OCI-M2 (cell line): ENCODE measurements around the gene PVALEF.

Source experiments
- DNase-seq: peaks from one replicate; lab custom pipeline; 2025; ENCODE audit not compliant: unreplicated experiment; lab: John Stamatoyannopoulos, UW

PVALEF gene

GRCh38 chr17:81161536-81161935 lies 3.8 kb upstream of the PVALEF start:
- DNase-seq, result no peak

DNA sequence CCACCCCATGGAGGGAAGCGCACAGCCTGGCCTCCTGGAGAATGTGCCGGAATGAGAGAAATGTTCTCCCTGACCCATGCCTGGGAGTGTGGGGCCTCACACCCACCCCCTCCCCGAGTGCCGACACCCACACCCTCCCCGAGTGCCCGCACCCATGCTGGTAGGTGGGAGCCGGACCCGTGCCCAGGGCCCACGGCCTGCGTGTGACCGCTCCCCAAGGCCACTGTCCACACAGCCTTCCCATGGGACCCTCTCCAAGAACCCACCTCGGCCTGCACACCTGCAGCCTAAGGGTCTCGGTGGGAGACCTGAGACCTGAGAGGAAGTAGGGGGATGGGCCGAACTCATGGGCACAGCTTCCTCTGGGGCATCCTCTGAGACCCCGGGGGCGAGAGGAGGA lies 3.3 kb upstream of the PVALEF start:
- DNase-seq, result no peak

DNA sequence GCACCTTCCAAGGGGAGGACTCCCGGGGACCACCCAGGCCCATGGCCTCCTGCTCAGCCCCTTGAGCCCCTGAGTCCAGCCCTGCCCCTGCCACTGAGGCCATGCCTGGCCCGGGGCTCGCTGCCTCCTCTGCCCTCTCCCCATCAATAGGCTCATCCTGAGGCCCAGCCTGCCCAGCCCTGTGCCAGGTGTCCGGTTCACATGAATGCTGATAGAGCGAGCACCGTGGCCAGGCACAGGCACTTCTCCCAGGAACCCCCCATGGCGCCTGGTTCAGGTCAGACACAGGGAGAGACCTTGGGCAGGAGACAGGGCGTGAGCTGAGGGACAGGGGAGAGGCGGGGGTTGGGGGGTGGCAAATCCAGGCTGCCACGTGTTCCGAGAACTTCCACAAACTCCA lies 2.8 kb upstream of the PVALEF start:
- DNase-seq, result no peak

DNA sequence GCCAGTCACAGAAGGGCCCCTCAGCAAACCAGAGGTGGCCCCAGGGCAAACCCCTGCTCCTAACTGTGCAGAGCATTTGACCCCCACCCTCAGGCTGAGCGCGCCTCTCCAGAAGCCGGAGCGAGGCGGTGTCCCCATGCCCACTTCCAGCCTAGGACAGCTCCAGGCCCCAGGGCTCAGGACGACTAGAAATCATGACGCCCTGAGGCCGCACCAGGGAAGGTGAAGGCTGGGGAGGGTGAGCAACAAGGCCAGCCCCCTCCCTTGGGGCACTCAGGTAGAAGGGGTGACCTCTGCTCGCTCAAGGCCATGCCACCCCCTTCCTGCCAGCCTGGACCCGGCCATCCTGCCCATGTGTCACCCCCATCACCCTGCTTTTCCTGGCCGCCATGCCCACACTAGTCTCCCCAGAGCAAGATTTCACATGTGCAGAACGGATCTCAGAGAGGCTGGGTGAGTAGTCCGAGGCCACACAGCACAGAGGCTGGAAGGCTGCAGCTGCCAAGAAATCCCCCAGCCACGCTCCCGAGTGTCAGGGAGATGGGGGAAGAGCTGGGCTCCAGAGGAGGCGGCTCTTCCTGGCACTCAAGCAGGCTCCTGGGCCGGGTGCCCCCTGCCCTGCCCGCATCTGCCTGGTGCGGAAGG lies 2.1 kb upstream of the PVALEF start:
- no peak for DNase-seq

DNA sequence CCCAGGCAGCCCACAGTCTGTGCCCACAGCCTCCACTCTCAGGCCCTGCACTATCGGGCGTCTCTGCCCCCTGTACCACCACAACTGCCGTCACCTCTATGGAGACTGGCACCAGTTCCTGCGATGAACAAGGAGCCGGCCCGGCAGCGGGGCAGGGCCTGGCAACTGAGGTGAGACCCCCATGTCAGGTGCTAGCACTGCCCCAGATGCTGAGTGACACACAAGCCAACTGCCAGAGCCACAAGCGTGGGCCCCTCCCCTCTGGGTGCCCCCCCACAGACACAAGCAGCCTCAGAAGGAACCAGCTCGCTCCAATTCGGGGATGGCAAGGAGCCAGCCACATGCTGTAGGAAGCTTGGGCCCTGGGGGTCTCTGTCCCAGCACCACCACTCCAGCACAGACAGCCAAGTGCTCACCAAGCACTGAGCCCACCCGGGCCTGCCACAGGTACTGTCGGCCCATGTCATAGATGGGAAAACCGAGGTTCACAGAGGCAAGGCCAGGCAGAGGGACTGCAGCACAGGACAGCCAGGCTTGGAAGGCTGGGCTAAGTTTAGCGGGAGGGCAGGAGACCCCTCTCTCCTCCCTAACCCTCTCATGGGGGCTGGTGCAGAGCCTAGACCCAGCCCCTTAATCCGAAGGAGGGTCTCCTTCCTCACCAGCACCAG lies 1.5 kb upstream of the PVALEF start:
- DNase-seq, result no peak

- DNase-seq, result no peak
Measured at GRCh38 chr17:81164371-81165245, 699 bp upstream of the PVALEF start.

- DNase-seq, result no peak
Measured at GRCh38 chr17:81166033-81166492, 756 bp downstream of the PVALEF start, which contains the start of gene AATK. Gene AATK, minus strand, starts transcription at chr17:81166221. Its CDS starts 229 bp downstream, at chr17:81165992.

- DNase-seq, result no peak
Measured at GRCh38 chr17:81167194-81167524, 1.9 kb downstream of the PVALEF start.

DNA sequence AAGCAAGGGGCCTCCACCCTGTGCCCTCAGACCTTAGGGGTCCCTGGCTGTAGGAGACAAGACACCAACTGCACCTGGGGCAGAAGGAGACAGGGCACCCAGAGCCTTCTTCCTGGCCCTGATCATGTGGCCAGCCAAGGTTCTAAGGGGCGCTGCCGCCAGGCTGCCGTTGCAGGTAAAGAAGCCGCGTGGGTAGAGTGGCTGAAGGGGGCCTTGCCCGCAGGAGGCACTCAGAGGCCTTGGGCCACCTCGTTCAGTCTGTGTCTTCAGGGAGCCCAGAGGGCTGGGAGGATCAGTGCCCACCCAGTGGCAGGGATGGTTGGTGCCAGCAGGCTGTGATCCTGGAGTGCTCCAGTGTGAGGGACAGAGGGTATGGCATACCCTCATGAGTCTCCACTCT lies 2.3 kb downstream of the PVALEF start:
- DNase-seq, result no peak

DNA sequence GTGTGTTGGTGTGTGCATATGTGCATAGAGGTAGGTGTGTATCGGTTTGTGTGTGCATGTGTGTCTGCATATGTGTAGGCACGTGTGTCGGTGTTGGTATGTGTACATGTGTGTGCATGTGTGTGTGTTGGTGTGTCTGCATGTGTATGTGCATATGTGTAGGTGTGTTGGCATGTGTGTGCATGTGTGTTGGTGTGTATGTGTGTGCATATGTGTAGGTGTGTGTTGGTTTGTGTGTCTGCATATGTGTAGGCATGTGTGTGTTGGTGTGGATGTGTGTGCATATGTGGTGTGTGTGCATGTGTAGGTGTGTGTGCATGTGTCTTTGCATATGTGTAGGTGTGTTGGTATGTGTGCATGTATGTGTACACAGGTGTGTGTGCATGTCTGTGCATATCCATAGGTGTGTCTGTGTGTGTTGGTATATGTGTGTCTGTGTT lies 4.6 kb downstream of the PVALEF start:
- no peak for DNase-seq

GRCh38 chr17:81170727-81171494 lies 5.6 kb downstream of the PVALEF start:
- no peak for DNase-seq

- DNase-seq, result no peak
Measured at GRCh38 chr17:81171941-81172340, 6.6 kb downstream of the PVALEF start.

DNA sequence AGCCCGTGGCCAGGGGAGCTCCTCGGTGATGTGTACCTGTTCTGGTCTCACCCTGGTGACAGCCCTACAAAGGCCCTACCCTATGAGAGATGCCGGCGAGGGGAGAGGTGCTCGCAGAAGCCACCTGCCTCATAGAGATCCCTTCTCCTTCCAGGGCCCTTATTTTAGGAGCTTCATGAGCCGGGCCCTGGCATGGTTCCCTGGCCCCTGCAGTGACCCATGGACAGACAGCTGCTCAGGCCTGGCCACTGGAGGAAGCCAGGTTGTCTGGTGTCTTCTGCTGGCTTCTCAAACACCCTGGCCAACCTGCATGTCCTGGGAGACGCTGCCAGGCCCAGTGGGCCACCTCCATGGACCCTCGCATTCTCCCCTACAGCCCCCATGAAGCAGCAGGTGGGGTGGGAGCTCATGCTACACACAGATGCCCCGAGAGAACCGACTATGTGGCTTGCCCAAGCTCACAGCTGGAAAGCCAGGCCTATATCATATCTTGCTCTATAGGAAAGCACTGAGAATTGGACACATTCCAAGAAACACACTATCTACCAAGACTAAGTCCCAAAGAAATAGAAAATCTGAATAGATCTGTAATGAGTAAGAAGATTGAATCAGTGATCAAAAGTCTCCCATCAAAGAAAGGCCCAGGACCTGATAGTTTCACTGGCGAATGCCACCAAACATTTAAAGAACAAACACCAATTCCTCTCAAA lies 7.9 kb downstream of the PVALEF start:
- DNase-seq, result no peak

DNA sequence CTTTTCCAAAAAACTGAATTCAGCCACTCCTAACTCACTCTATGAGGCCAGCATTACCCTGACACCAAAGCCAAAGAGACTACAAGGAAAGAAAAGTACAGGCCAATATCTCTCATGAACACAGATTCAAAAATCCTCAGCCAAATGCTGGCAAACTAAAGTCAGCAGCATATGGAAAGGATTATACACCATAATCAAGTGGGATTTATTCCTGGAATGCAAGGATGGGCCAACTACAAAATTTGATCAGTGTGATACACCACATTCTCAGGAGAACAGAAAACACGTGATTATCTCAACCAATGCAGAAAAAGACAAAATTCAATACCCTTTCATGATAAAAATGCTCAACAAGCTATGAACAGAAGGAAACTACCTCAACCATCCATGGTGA lies 8.5 kb downstream of the PVALEF start:
- DNase-seq, result no peak

DNA sequence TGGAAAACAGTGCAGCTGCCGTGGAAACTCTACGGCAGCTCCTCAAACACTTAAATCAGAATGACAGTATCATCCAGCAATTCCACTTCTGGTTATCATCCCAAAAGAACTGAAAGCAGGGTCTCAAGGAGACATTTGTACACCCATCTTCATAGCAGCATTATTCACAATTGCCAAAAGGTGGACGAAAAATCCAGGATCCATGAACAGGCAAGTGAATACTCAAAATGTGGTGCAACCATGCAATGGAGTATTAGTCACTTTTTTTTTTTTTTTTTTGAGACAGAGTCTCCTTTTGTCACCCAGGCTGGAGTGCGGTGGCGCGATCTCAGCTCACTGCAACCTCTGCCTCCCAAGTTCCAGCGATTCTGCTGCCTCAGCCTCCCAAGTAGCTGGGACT lies 11.4 kb downstream of the PVALEF start:
- DNase-seq, result no peak

DNA sequence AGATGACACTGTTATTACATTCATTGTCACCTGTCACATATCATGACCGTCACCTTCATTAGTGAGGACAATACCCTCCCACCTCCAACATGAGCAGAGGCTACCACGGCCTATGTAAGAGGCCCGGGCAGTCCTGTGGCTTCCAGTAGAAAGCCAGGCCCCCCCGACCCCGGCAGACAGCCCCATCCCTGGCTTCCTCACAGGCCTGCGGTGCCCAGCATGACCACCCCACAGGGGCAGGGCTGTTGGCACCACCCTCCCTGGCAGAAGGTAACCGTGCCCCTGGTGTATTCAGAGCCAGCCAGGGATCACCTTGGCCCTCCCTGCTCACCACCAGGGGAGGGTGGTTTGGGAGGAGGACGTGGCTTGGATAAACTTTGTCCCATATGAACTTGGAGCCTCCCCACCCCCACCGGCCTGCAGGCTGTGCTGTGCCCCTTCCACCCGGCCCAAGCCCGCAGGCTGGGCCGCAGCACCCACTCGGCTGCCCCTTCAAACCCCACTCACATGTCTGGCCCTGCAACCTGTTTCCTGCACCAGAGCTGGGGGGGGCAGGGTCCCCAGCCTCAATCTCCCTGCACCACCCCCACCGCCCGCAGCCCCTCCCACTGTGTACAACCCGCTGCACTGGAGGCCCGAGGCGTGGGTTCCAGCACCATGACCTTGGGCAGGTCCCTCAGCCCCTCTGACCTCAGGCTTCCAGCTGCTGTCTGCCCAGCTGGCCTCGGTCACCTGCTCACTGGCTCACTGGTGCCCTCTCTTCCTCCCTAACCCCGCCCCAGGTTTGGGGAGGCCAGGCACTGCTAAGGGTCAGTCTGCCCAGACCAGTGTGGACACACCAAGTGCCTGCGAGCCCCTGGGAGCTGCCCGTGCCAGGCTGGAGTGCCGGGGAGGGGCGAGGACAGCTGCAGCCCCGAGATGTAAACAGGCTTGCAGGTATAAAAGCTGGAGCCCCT lies 13.1 kb downstream of the PVALEF start:
- DNase-seq, result no peak

GRCh38 chr17:81179220-81179619 lies 13.9 kb downstream of the PVALEF start:
- DNase-seq, result no peak

- no peak for DNase-seq
Measured at GRCh38 chr17:81179861-81180260, 14.6 kb downstream of the PVALEF start.
